ENCODE results near the gene SARNP. TPM values are rescaled to one million over a fixed set of nuclear protein-coding genes. Genes with fewer than 3 reads are reported as not detected.

The SARNP gene
- total and polyA plus RNA-seq, 10 of the 15 experiments (the other 5 are each of a cell fraction or from before 2014, with no cell fraction given): 77.6 to 445 (median 188) TPM

GRCh38 chr12:55847603-55848291 lies 30.2 kb upstream of the SARNP start (continued):
- TF ChIP-seq E4F1 (IDR thresholded peaks at IDR 0.05; ENCODE audit: borderline replicate concordance, partially characterized antibody) (no peak), SUPT20H (IDR thresholded peaks at IDR 0.05; ENCODE audit: borderline replicate concordance, control insufficient read depth, low read depth, low read length) (no peak)

- SMC1A ChIA-PET (ENCODE audit: uncharacterized antibody, unreplicated experiment): interaction anchor here (0.6 to 1.4 kb wide), 4 partner anchors 20 to 109 kb away, joined by 3 to 4 read pairs (median 3); no protein-coding TSS in a partner anchor
- FAIRE-seq (no peak), ATAC-seq (peak; percentile 53), DNase-seq (ENCODE audit: low read depth, low spot score) (no peak)
- CTCF ChIA-PET: interaction anchor here (1.1 to 1.3 kb wide), 2 partner anchors 11 to 13 kb away, joined by 3 read pairs; no protein-coding TSS in a partner anchor
- Histone ChIP-seq H3K4me1 (ENCODE audit: control insufficient read depth, insufficient read depth, low read length) (no peaks in the 10 kb centered on the region; the same call in 1 of the 2 replicates), H3K4me2 (ENCODE audit: control insufficient read depth, insufficient read depth) (no peak overlapping the region), H3K4me3 (no peak overlapping the region), H3K9ac (ENCODE audit: control insufficient read depth, insufficient read depth, low read length) (no peak overlapping the region), H2AFZ (ENCODE audit: control insufficient read depth, low read depth, low read length) (no peak overlapping the region; the same call in 1 of the 2 replicates), H3K27me3 (replicated peaks in 1 of 2; ENCODE audit: control insufficient read depth in 2 of 2, insufficient read depth in 2 of 2, low read length in 1 of 2) (peaks cover 0 to 1% of the 10 kb centered on the region in 2 experiments; a peak in 3 of 4 replicates), H3K27ac (ENCODE audit: control insufficient read depth, insufficient read depth) (no peak overlapping the region), H3K9me3 (replicated peaks; ENCODE audit: control insufficient read depth, insufficient read depth, low read length) (no peaks in the 10 kb centered on the region), H3K36me3 (ENCODE audit: control insufficient read depth in 2 of 2, insufficient read depth in 2 of 2, low read length in 1 of 2) (no peaks in the 10 kb centered on the region), H4K20me1 (ENCODE audit: control insufficient read depth, insufficient read depth) (no peaks in the 10 kb centered on the region), H3K79me2 (ENCODE audit: control insufficient read depth, insufficient read depth, low read length) (no peaks in the 10 kb centered on the region)
- RAD21 ChIA-PET (ENCODE audit: unreplicated experiment): interaction anchor here (0.9 to 1.3 kb wide), 2 partner anchors 22 to 31 kb away, joined by 3 to 4 read pairs; no protein-coding TSS in a partner anchor
- BruUV-seq (replicated peaks): no TSS peak
- intact Hi-C loops (cut with micrococcal nuclease; ENCODE audit: unreplicated experiment) (no loop called here), in situ Hi-C loops (cut with MboI) (no loop called here)
- WGBS (ENCODE audit: insufficient coverage, insufficient replicate concordance, low lambda C conversion rate, missing lambda C conversion rate): 14% methylated on average over 3 of the region's 3 CpGs
- TF ChIP-seq JUNB (IDR thresholded peaks at IDR 0.05): no peak
- TF ChIP-seq MYC (IDR thresholded peaks at IDR 0.05; ENCODE audit: insufficient read depth, insufficient read length, insufficient replicate concordance, low read length, severe bottlenecking): no peak
- no peak for TF ChIP-seq MTA2 (IDR thresholded peaks at IDR 0.05; ENCODE audit: low read depth)
- TF ChIP-seq NFYA (IDR thresholded peaks at IDR 0.05; ENCODE audit: borderline replicate concordance, low read depth, low read length): no peak
- no peak for TF ChIP-seq ESRRA (IDR thresholded peaks at IDR 0.05; ENCODE audit: low read length)
- POLR2A ChIA-PET: interaction anchor here (0.6 kb wide), 1 partner anchor 278 kb away, joined by 5 read pairs; no protein-coding TSS in a partner anchor
Measured at GRCh38 chr12:55847033-55847432, 29.5 kb upstream of the SARNP start.

Measured in GM12878 (cell line).